ENCODE results near the gene LCNL1. TPM values are rescaled to one million over a fixed set of nuclear protein-coding genes. Genes with fewer than 3 reads are reported as not detected.
"Not testable (repeated sequence)": the region's sequence is repeated elsewhere in the genome, so short reads cannot be mapped to it uniquely, and the experiment has no call there.

LCNL1 gene
- total RNA-seq, 1 experiment from 2014 or later, result not detected

DNA sequence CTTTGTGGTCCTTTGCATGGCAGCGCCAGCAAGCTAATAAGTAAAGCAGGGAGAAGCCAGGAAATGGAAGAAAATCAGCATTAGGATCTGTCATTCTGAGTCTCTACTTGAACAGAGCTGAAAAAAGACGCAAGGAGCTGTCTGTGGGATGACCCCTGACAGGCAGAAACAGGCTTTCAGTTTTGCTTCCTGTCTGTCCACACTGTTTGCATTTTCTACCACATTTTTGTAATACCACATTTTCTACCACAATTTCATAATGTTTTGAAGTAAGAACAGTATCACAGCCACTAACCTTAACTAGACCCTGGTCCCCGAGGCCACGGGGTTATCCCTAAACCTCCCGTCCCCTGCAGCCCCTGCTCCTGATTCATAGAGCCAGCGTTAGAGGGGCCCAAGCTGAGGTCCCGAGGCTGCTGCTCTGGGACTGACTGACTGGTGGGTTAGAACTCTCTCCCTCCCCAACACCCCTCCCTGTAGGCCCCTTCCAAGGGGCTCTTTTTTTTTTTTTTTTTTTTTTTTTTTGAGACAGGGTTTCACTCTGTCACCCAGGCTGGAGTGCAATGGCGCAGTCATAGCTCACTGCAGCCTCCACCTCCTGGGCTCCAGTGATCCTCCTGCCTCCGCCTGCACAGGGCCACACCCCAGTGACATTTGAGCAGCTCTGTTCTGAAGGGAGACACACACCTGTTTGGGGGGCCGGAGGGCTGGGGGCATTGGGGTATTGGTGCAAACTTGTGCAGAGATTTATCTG is 17.6 kb downstream of the LCNL1 start:
- in situ Hi-C loops (cut with HindIII; ENCODE audit: low pct_unique_long_range_greater_than_20kb, low sequenced_read_pairs), result no loop called here
- no peak for DNase-seq (ENCODE audit: low read depth)

- DNase-seq (ENCODE audit: low read depth), result no peak
- in situ Hi-C loops (cut with HindIII; ENCODE audit: low pct_unique_long_range_greater_than_20kb, low sequenced_read_pairs), result no loop called here
Measured at GRCh38 chr9:137001857-137002645, 19.3 kb downstream of the LCNL1 start.

GRCh38 chr9:137002646-137003041 is 19.9 kb downstream of the LCNL1 start:
- in situ Hi-C loops (cut with HindIII; ENCODE audit: low pct_unique_long_range_greater_than_20kb, low sequenced_read_pairs), result no loop called here
- no peak for DNase-seq (ENCODE audit: low read depth)

GRCh38 chr9:137004285-137004684 is 21.5 kb downstream of the LCNL1 start:
- in situ Hi-C loops (cut with HindIII; ENCODE audit: low pct_unique_long_range_greater_than_20kb, low sequenced_read_pairs), result not testable (repeated sequence)

GRCh38 chr9:137006116-137007003 is 23.6 kb downstream of the LCNL1 start:
- no peak for DNase-seq (ENCODE audit: low read depth)
- in situ Hi-C loops (cut with HindIII; ENCODE audit: low pct_unique_long_range_greater_than_20kb, low sequenced_read_pairs), result no loop called here

More at GRCh38 chr9:137004285-137004684, 21.5 kb downstream of the LCNL1 start:
- DNase-seq (ENCODE audit: low read depth), result not testable (repeated sequence)

- DNase-seq (ENCODE audit: low read depth), result no peak
- in situ Hi-C loops (cut with HindIII; ENCODE audit: low pct_unique_long_range_greater_than_20kb, low sequenced_read_pairs), result no loop called here
Measured at GRCh38 chr9:137007108-137007815, 24.5 kb downstream of the LCNL1 start.

- DNase-seq (ENCODE audit: low read depth), result no peak
- in situ Hi-C loops (cut with HindIII; ENCODE audit: low pct_unique_long_range_greater_than_20kb, low sequenced_read_pairs), result no loop called here
Measured at GRCh38 chr9:137007816-137008270, 25.1 kb downstream of the LCNL1 start.

DNA sequence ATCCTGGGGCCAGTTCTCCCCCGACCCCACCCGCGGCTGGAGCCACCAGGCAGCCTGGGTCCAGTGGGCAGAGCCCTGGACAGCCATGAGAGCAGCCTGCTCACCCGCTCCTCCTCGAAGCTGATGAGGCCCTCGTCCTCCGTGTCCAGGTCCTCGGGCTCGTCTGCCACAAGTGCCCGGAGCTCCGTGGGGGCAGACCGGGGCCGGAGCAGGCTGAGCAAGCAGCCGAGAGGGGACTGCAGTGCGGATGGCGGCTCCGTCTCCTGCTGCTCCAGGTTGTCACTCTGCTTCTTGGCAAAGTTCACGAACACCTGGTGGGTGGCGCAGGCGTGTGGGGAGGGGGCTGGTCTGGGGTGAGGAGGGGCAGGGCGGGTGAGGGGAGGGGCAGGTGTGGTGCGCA is 25.5 kb downstream of the LCNL1 start:
- in situ Hi-C loops (cut with HindIII; ENCODE audit: low pct_unique_long_range_greater_than_20kb, low sequenced_read_pairs), result no loop called here
- no peak for DNase-seq (ENCODE audit: low read depth)

DNA sequence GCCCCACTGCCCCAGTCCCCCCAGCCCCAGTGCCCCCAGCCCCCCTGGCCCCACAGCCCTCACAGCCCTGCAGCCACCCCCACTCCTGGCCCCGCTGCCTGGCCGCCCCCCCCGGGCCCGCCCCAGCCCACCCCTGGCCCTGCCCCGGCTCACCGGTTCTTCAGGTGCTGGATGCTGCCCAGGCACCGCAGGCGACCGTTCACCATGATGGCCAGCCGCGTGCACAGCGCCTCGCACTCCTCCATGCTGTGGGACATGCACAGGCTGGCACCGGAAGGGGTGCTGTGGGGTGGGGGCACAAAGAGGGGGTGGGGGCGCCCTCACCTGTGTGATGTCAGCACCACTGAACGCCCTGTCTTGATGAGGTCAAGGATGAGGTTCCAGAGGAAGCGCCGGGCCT is 26.4 kb downstream of the LCNL1 start:
- in situ Hi-C loops (cut with HindIII; ENCODE audit: low pct_unique_long_range_greater_than_20kb, low sequenced_read_pairs), result no loop called here
- no peak for DNase-seq (ENCODE audit: low read depth)

GRCh38 chr9:137009938-137010732 is 27.3 kb downstream of the LCNL1 start:
- no peak for DNase-seq (ENCODE audit: low read depth)
- in situ Hi-C loops (cut with HindIII; ENCODE audit: low pct_unique_long_range_greater_than_20kb, low sequenced_read_pairs), result no loop called here

DNA sequence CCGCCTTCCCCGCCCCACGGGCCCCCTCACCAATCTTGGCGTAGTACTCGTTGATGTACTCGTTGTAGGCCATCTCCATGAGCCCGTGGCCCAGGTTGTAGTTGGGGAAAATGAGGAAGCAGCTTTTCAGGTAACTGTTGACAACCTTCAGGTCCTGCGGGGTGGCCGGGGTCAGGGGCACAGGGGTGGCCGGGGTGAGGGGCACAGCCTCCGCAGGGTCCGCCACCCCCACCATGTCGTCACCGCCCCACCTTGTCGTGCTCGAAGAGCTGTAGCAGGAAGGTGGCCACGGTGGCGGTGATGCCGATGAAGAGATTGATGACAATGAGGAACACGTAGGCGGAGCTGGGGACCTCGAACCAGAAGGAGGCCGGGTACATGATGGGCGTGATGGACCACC is 28.4 kb downstream of the LCNL1 start:
- in situ Hi-C loops (cut with HindIII; ENCODE audit: low pct_unique_long_range_greater_than_20kb, low sequenced_read_pairs), result no loop called here
- DNase-seq (ENCODE audit: low read depth), result no peak

DNA sequence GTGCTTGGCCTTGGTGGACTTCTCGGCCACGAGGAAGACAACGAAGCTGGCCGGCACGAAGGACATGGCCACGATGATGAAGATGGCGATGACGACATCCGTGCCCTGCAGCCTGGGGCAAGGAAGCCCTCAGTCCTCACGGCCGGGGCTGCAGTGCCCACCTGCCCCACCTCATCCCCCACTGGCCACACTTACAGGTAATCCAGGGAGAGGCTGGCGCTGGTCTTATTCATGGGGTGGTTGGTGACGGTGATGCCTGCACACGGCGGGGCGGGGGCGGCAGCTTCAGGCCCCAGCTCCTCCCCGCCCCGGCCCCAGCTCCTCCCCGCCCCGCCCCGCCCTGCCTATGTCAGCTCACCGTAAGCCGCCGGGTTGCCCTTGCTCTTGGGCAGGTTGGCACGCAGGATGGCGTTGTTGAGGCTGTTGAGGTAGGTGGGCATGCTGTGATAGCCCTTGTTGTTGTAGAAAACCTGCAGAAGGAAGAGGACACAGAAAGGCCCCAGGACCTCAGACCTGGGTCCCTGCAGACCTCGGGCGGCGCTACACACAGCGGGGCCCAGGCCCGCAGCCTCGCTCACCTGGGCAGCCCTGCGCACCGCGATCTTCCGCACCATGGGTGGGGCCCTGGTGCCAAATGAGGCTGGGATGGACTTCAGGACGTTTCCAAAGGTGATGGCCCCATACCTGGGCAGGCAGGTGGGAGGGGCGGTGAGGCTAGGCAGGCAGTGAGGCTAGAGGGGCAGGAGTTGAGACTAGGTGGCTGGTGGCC is 29.3 kb downstream of the LCNL1 start:
- in situ Hi-C loops (cut with HindIII; ENCODE audit: low pct_unique_long_range_greater_than_20kb, low sequenced_read_pairs), result no loop called here

DNA sequence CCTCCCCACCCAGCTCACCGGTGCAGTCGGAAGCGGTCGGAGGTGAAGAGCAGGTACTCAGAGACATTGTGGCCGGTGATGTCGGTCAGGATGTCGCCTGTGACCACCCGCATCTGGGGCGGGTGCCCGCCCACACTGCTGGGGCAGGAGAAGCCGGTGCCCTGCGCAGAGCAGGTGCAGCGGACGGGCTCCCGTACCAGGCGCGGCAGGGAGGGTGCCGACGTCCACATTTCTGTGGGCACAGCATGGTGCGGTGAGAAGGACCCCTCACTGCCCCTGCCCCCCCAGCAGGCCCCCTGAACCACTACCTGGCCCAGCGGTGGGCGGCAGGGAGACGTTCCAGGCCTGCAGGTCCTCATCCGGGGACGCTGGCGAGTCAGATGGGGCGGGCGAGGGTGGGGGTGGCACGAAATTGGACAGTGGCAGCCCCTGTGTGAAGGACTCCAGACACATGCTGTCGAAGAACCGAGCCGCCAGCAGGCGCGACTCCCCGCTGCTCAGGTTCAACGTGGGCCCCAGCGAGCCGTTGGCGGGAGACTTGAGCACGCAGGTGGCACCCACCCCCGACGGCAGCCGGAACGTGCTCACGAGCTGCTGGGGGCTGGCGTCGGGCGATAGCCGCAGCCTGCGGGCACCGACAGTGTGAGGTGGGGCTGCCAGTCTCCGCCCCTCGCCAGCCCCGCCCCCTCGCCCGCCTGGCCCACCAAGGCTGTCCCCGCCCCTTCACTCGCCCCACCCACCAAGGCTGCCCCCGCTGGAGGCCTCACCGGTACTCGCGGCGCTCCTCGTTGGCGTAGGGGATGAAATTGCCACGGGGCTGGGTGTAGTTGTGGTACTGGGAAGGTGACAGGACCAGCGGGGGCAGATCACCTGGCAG is 30.1 kb downstream of the LCNL1 start:
- in situ Hi-C loops (cut with HindIII; ENCODE audit: low pct_unique_long_range_greater_than_20kb, low sequenced_read_pairs), result no loop called here
- DNase-seq (ENCODE audit: low read depth), result no peak

More for the DNA sequence above, 29.3 kb downstream of the LCNL1 start:
- DNase-seq (ENCODE audit: low read depth), result no peak

- DNase-seq (ENCODE audit: low read depth), result no peak
Measured at GRCh38 chr9:137013571-137013940, 30.8 kb downstream of the LCNL1 start.

DNA sequence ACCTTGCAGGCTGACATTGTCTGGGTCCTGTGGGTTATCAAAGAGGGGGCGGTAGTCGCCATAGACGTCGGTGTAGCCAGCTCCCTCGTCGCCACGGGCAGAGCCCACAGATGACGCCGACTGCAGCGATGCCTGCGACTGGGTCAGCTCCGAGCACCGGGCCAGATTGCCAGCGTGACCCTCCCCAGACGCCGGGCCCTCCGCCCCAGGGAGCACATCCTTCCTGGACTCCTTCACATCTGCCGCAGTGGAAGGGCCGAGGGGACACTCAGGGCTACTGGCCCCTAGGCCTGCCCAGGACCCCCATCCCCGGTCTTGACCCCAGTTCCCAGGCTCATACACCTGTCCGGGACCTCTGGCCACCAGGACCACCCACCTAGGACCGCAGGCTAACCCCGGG is 31.4 kb downstream of the LCNL1 start:
- DNase-seq (ENCODE audit: low read depth), result no peak
- in situ Hi-C loops (cut with HindIII; ENCODE audit: low pct_unique_long_range_greater_than_20kb, low sequenced_read_pairs), result no loop called here

More at GRCh38 chr9:137013571-137013940, 30.8 kb downstream of the LCNL1 start:
- in situ Hi-C loops (cut with HindIII; ENCODE audit: low pct_unique_long_range_greater_than_20kb, low sequenced_read_pairs), result no loop called here

Data from Caki2 (cell line).